CD14-positive monocyte (primary cell): ENCODE measurements around the gene RECQL5. TPM values are rescaled to one million over a fixed set of nuclear protein-coding genes. Genes with fewer than 3 reads are reported as not detected.

ENCODE experiments used
- DNase-seq, 3 donors: peaks; one replicate each; pipeline ENCODE4 v3.0.0-alpha.2; 2011 to 2022
- H2AFZ ChIP-seq: 2 replicates; pipeline ENCODE4 v1.6.0; 2012; ENCODE audit warnings: mild to moderate bottlenecking, low read depth, low read length, inconsistent platforms; ENCODE audit not compliant: insufficient read depth, poor library complexity, severe bottlenecking
- H3K27ac ChIP-seq, 2 donors: 1 replicate in 1 of 2; 2 replicates in 1 of 2; pipeline ENCODE4 v1.5.1; 2012 to 2013; ENCODE audit warnings: low read length in 2 of 2, control low read depth in 1 of 2, inconsistent platforms in 1 of 2, low read depth in 1 of 2, mild to moderate bottlenecking in 1 of 2
- H3K27me3 ChIP-seq, 2 donors: one replicate each; pipeline versions ENCODE4 v1.6.0 to v1.6.1; 2011 to 2013; ENCODE audit warnings: low read length in 2 of 2; ENCODE audit not compliant: control insufficient read depth in 2 of 2, insufficient read depth in 2 of 2
- H3K36me3 ChIP-seq, 2 donors: replicated peaks in 1 of 2; 1 replicate in 1 of 2; 2 replicates in 1 of 2; pipeline versions ENCODE4 v1.5.1 to v1.6.1; 2012 to 2013; ENCODE audit warnings: low read length in 2 of 2, control low read depth in 1 of 2, inconsistent platforms in 1 of 2, mild to moderate bottlenecking in 1 of 2; ENCODE audit not compliant: insufficient read depth in 2 of 2, control insufficient read depth in 1 of 2
- H3K4me1 ChIP-seq, 2 donors: 1 replicate in 1 of 2; 2 replicates in 1 of 2; pipeline versions ENCODE4 v1.5.1 to v1.6.1; 2012 to 2013; ENCODE audit warnings: low read length in 2 of 2, control low read depth in 1 of 2, inconsistent platforms in 1 of 2, mild to moderate bottlenecking in 1 of 2, moderate library complexity in 1 of 2; ENCODE audit not compliant: insufficient read depth in 2 of 2, control insufficient read depth in 1 of 2
- H3K4me2 ChIP-seq: replicated peaks from 2 replicates; pipeline ENCODE3; 2012; ENCODE audit warnings: low read length, moderate library complexity, mild to moderate bottlenecking; ENCODE audit not compliant: poor library complexity, severe bottlenecking; ENCODE audit errors: extremely low read depth
- H3K4me3 ChIP-seq, 3 experiments: fragments of 200-600 bp in 1 of 3; sonication (generic) in 1 of 3; replicated peaks in 1 of 3; 1 replicate in 2 of 3; 2 replicates in 1 of 3; pipeline ENCODE4 v1.5.1; 2011 to 2013; ENCODE audit warnings: low read length in 3 of 3, mild to moderate bottlenecking in 3 of 3, control low read depth in 2 of 3, low read depth in 2 of 3, inconsistent platforms in 1 of 3, moderate library complexity in 1 of 3
- H3K79me2 ChIP-seq: 2 replicates; pipeline ENCODE4 v1.6.0; 2012; ENCODE audit warnings: mild to moderate bottlenecking, control low read depth, inconsistent platforms, low read length, moderate library complexity; ENCODE audit not compliant: insufficient read depth
- H3K9ac ChIP-seq: 2 replicates; pipeline ENCODE4 v1.6.0; 2017; ENCODE audit warnings: low read length, mild to moderate bottlenecking; ENCODE audit not compliant: insufficient read depth, poor library complexity, severe bottlenecking
- H3K9me3 ChIP-seq, 2 donors: replicated peaks in 1 of 2; 1 replicate in 1 of 2; 2 replicates in 1 of 2; pipeline versions ENCODE4 v1.5.1 to v1.6.1; 2012 to 2013; ENCODE audit warnings: low read length in 2 of 2, control low read depth in 1 of 2; ENCODE audit not compliant: control insufficient read depth in 1 of 2, insufficient read depth in 1 of 2
- H4K20me1 ChIP-seq: 2 replicates; pipeline ENCODE4 v1.6.0; 2012; ENCODE audit warnings: mild to moderate bottlenecking, low read length, control low read depth, moderate library complexity; ENCODE audit not compliant: insufficient read depth
- H3K27ac Mint-ChIP-seq, 7 donors: one replicate each; pipeline ENCODE4 v1.8.0; 2020; ENCODE audit warnings: mild to moderate bottlenecking in 7 of 7, mixed read lengths in 7 of 7, moderate library complexity in 6 of 7, inconsistent platforms in 2 of 7
- H3K27me3 Mint-ChIP-seq, 3 donors: one replicate each; pipeline ENCODE4 v1.8.0; 2021 to 2022; ENCODE audit warnings: low read depth in 3 of 3, mild to moderate bottlenecking in 3 of 3, mixed read lengths in 3 of 3, moderate library complexity in 3 of 3, inconsistent platforms in 1 of 3
- H3K36me3 Mint-ChIP-seq, 2 donors: one replicate each; pipeline ENCODE4 v1.8.0; 2020; ENCODE audit warnings: mixed read lengths in 2 of 2, inconsistent platforms in 1 of 2, mild to moderate bottlenecking in 1 of 2
- H3K4me1 Mint-ChIP-seq: one replicate; pipeline ENCODE4 v1.8.0; 2020; ENCODE audit warnings: mild to moderate bottlenecking, mixed read lengths
- H3K4me3 Mint-ChIP-seq, 2 donors: one replicate each; pipeline ENCODE4 v1.8.0; 2020; ENCODE audit warnings: mild to moderate bottlenecking in 2 of 2, mixed read lengths in 2 of 2, moderate library complexity in 1 of 2
- H3K9me3 Mint-ChIP-seq, 7 donors: one replicate each; pipeline ENCODE4 v1.8.0; 2020 to 2022; ENCODE audit warnings: mixed read lengths in 7 of 7, mild to moderate bottlenecking in 6 of 7, moderate library complexity in 6 of 7, inconsistent platforms in 2 of 7
- CTCF ChIP-seq: fragments of 200-600 bp; IDR thresholded peaks from one replicate; pipeline ENCODE4 v1.8.0; 2022; ENCODE audit warnings: antibody characterized with exemption, mild to moderate bottlenecking
- WGBS: methylation state at CpG from one replicate; pipeline ENCODE4 v1.1.5; 2013; ENCODE audit warnings: missing lambda C conversion rate; ENCODE audit not compliant: insufficient coverage; 5-methylcytosine and 5-hydroxymethylcytosine counted together
- intact Hi-C, 2 donors: fragments of 100-400 bp; cut with micrococcal nuclease; formaldehyde crosslinking; loops; one replicate each; pipeline versions ENCODE4 v1.15.0 to v1.15.1; 2023
- polyA plus RNA-seq, 3 donors: library from polyadenylated mRNA; depleted of rRNA in 1 of 3; unstranded in 2 of 3; stranded (reverse) in 1 of 3; fragments of 300-500 nt in 2 of 3; fragments of >200 nt in 1 of 3; fragmentation: Illumina TruSeq in 2 of 3; gene quantifications; 1 replicate in 2 of 3; 2 replicates in 1 of 3; pipeline ENCODE4 v1.2.3, GENCODE V29; 2012 to 2021

The RECQL5 gene
- polyA plus RNA-seq, 3 donors = 3.1 to 27.7 (median 4.4) TPM

GRCh38 chr17:75695830-75696271 lies 28.9 kb upstream of the RECQL5 start:
- peaks cover 45% of the 10 kb centered on the region for H4K20me1 ChIP-seq
- H2AFZ ChIP-seq = no peak overlapping the region

GRCh38 chr17:75695141-75695829 lies 28.3 kb upstream of the RECQL5 start:
- intact Hi-C loops = no loop called here
- peak in 1 of 3 donors; percentile 17 for DNase-seq
- H3K4me2 ChIP-seq = no peak overlapping the region
- peak overlapping the region in 2 of 7 donors; percentile 3 to 21 for H3K27ac Mint-ChIP-seq
- peaks cover 73 to 100% of the 10 kb centered on the region in 2 donors for H3K36me3 ChIP-seq
- H3K4me3 ChIP-seq = no peak overlapping the region
- H2AFZ ChIP-seq = no peak overlapping the region
- no peak overlapping the region for H3K9ac ChIP-seq
- no peaks in the 10 kb centered on the region for H3K9me3 ChIP-seq
- no peak overlapping the region for H3K4me3 Mint-ChIP-seq
- WGBS = 74% methylated on average over 2 of the region's 7 CpGs
- H4K20me1 ChIP-seq = peaks cover 50% of the 10 kb centered on the region
- peaks cover 13% of the 10 kb centered on the region for H3K4me1 Mint-ChIP-seq
- H3K27me3 ChIP-seq = no peaks in the 10 kb centered on the region
- peaks cover 7 to 14% of the 10 kb centered on the region in 2 donors for H3K4me1 ChIP-seq
- no peak for TF ChIP-seq CTCF
- no peaks in the 10 kb centered on the region for H3K9me3 Mint-ChIP-seq
- H3K27ac ChIP-seq = peak overlapping the region in 1 of 2 donors; percentile 28
- H3K36me3 Mint-ChIP-seq = peaks cover 88 to 95% of the 10 kb centered on the region in 2 donors
- H3K79me2 ChIP-seq = peaks cover 42% of the 10 kb centered on the region
- no peaks in the 10 kb centered on the region for H3K27me3 Mint-ChIP-seq

More at GRCh38 chr17:75695830-75696271, 28.9 kb upstream of the RECQL5 start:
- H3K27ac Mint-ChIP-seq = no peak overlapping the region
- H3K4me2 ChIP-seq = no peak overlapping the region
- peaks cover 36% of the 10 kb centered on the region for H3K79me2 ChIP-seq
- H3K36me3 Mint-ChIP-seq = peaks cover 89 to 95% of the 10 kb centered on the region in 2 donors
- H3K9me3 Mint-ChIP-seq = no peaks in the 10 kb centered on the region
- H3K27me3 Mint-ChIP-seq = no peaks in the 10 kb centered on the region
- TF ChIP-seq CTCF = no peak
- H3K9me3 ChIP-seq = no peaks in the 10 kb centered on the region
- H3K9ac ChIP-seq = no peak overlapping the region
- DNase-seq = no peak
- no peaks in the 10 kb centered on the region for H3K27me3 ChIP-seq
- WGBS = 96% methylated on average over 12 of the region's 12 CpGs
- no peak overlapping the region for H3K4me3 ChIP-seq
- H3K4me3 Mint-ChIP-seq = no peak overlapping the region
- H3K27ac ChIP-seq = no peak overlapping the region
- peaks cover 8% of the 10 kb centered on the region for H3K4me1 Mint-ChIP-seq
- H3K36me3 ChIP-seq = peaks cover 78 to 100% of the 10 kb centered on the region in 2 donors
- intact Hi-C loops = no loop called here
- H3K4me1 ChIP-seq = peaks cover 5 to 8% of the 10 kb centered on the region in 2 donors
